HG02970 (cell line): ENCODE data around the gene IDH2.

Source experiments
- ATAC-seq: cut with Tn5 transposase; IDR thresholded peaks from one replicate; pipeline ENCODE4 v1.9.1; 2021; ENCODE audit warnings: mild to moderate bottlenecking, moderate library complexity, moderate number of reproducible peaks; ENCODE audit not compliant: unreplicated experiment, low FRiP score

The IDH2 gene

GRCh38 chr15:90047956-90048575, 54.2 kb downstream of the IDH2 start:
- ATAC-seq, result no peak

DNA sequence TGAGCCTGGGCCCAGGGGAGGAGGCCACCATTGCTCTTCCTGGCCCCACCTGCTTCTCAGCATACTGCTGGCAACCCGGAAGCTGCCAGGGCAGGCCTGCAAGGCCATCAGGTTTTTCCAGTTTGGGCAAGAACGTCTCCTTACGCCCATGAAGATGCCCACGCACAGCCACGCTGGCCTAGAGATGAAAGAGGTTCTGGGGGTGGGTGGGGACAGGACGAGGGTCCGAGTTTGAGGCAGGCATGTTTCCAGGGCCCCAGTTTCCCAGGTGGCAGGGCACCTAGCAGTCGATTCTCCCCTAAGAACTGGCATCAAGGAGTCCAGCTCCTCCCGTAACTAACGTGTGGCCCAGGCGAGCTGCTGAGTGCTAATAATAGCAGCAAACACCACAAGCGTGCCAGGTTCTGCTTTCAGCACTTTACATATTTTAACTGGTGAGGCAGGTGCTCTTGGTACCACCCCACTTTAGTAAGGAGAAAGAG, 55.3 kb downstream of the IDH2 start:
- ATAC-seq, result no peak

DNA sequence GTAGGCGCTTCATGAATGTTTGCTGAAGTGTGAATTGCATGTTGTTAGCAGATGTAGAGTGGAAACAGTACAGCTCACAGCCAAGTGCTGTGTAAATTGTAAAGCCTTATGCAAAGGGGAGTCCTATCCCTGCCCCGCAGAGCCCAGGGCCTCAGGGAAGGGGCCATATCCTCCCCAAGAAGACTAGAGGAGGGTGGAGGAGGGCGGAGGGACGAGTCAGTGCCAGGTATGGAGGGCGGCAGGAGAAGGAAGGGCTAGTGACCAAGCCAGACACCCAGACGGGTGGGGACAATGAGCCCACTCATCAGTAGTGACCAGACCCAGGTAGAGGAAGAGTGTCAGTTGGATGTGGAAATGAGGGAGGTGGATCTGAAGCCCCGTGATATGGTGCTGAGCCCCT, 56.0 kb downstream of the IDH2 start:
- no peak for ATAC-seq

- ATAC-seq, result no peak
Observed at GRCh38 chr15:90044916-90045371, 57.3 kb downstream of the IDH2 start.

DNA sequence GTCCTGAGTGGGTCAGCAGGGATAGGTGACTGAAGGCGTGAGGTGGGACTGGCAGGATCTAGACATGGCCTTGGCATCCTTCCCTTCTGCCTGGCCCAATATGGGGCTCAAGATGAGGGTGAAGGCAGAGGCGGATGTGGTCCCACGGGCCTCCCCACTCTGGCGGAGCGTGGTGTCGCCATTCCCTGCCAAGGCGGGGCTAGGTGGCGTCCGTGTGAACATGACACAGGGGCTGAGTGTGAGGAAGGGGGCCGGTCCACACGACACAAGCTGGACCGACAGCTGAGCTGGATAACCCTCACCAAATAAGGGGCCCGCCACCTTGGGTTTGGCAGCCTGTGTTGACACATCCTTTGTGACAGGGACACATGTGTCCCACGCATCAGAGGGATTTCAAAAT, 58.1 kb downstream of the IDH2 start:
- no peak for ATAC-seq

DNA sequence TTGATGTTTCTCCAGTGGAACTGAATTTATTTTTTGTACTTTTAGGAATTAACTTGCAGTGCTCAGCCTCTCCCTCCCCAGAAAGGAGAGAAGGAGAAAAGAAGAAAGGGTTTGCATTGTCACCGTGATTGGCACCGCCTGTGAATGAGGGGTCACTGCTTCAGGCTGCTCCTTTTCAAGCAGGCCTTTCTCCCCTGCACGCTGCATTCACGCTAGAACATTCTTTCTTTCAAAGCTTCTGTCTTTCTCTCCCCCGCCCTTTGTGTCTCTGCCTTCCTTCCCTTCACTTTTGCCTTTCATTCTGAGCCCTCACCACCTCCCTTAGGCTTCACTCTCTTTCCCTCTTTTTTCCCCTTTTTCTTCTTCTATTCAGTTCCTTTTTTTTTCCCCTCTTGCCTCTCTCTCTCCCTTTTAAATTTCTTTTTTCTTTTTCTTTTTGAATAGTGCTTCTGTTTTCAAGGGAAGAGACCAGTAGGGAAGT, 58.7 kb downstream of the IDH2 start:
- no peak for ATAC-seq

GRCh38 chr15:90042766-90043529, 59.3 kb downstream of the IDH2 start:
- ATAC-seq, result no peak

DNA sequence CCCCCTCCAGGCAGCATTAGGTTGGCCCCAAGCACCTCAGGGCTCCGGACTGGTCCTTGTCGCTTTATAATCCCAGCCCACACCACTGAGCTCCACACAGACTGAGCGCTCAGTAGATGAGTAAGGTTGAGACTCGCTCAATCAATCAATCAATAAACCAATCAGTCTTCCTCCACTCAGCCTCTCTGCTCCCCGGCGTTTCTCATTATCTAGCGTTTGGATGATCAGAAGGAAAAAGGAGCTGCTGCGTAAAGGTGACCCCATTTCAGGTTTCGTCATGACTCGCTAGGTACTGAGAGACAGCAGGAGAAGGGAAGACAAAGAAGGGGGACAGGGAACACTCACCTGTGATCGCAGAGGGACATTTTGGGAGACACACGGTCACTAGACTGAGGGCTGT, 59.9 kb downstream of the IDH2 start:
- no peak for ATAC-seq

DNA sequence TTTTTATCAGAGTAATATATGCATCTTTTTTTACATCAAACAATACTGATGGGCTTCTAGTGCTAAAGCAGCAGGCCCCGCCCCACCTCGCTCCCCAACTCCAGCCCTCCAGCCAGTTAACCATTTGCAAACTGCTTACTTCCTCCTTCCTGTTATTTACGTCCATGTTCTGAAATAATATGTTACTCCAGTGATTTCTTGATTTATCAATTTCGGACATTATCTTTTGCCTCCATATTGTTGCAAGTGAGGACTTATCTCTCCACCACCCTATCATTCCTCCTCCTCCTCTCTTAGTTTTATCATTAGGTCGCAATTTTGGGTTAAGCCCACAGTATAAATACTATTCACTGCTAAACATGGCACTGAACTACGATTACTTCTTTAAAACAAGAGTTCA, 61.6 kb downstream of the IDH2 start:
- ATAC-seq, result no peak

DNA sequence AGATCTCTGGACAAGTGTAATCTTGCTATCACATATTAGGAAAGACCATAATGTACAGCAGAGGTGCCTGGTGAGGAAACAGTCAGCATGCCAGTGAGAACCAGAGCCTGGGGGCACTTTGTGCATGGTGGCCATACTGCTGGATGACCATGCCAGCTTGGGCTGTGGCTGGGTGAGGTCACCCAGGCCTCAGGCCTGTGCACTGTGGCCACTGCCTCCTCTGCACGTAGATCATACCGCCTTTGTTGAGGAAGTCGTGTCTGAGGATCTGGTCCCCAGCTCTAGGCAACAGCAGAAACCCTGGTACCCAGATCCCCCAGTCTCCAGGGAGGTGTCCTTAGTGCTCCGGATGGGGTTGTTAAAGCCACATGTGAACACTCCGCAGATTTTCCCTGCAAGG, 62.3 kb downstream of the IDH2 start:
- ATAC-seq, result no peak

GRCh38 chr15:90038632-90039095, 63.6 kb downstream of the IDH2 start:
- ATAC-seq, result no peak

GRCh38 chr15:90037961-90038631, 64.2 kb downstream of the IDH2 start:
- ATAC-seq, result no peak

DNA sequence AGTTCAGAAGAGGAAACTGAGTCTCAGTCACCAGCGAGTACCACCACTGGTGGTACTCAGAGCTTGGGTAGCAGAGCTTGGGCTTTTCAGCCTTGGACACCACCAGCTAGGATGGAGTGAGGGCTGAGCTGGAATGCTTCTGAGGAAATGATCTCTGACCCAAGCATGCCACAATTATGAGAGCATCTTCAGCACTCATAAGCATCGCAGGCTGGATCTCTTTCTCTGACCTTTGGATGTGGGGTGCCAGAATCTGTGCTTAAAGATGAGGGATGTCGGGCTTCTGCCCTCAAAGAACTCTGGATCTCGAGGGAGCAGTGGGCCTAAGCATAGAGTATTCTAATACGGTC, 64.8 kb downstream of the IDH2 start:
- no peak for ATAC-seq

DNA sequence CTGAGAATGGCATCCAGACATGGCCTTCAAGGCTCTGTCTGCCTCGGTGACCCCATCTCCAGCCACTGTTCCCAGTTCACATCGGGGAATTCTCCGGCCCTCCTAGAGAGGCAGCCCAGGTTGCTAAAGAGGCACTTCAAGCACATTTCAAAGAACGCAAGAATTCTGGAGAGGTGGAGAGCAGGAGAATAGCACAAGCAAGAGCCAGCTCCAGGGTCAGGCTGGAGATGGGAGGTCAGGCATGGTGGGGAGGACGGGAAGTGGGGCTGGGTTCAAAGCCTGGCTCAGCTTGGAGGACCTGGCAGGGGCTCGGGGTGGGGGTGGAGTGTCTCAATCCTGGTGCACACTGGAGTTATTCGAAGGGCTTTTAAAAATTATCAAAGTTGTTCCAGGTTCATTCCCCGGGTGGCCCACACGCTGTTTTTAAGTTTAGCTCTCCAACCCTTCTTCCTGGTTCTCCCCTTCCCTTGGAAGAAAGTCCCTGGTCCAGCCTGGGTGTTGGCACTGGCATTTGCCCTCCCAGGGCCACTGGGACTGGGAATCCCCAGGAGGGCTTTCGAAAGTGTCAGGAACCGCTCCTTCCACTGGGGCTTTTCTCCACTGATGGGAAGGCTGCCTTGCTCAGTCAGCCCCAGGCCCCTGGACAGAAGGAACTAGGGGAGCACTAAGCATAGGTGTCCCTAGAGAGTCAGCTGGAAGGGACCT, 65.3 kb downstream of the IDH2 start:
- no peak for ATAC-seq

DNA sequence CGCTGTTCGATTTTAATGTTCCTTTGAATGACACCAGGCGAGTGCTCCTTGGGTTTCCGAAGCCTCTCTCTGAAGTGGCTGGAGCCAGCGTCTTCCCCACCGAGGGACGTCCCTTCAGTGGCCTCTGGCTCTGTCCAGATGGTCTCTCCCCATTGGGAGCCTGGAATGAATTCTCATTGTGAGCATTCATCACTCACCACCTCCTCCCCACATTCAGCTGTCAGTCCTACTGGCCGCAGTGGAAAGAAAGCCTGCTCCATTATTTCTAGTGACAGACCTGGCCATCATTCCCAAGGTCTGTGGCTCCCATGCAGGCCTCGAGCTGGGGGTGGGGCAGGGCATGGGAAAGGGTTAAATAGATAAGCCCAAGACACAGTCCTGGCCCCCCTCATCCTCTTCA, 65.9 kb downstream of the IDH2 start:
- ATAC-seq, result no peak

GRCh38 chr15:90035840-90036230, 66.4 kb downstream of the IDH2 start:
- no peak for ATAC-seq

- no peak for ATAC-seq
Observed at GRCh38 chr15:90035095-90035839, 67.0 kb downstream of the IDH2 start.

- ATAC-seq, result no peak
Observed at GRCh38 chr15:90033448-90033847, 68.8 kb downstream of the IDH2 start.
